ENCODE data around the gene CCDC188.

Gene CCDC188

DNA sequence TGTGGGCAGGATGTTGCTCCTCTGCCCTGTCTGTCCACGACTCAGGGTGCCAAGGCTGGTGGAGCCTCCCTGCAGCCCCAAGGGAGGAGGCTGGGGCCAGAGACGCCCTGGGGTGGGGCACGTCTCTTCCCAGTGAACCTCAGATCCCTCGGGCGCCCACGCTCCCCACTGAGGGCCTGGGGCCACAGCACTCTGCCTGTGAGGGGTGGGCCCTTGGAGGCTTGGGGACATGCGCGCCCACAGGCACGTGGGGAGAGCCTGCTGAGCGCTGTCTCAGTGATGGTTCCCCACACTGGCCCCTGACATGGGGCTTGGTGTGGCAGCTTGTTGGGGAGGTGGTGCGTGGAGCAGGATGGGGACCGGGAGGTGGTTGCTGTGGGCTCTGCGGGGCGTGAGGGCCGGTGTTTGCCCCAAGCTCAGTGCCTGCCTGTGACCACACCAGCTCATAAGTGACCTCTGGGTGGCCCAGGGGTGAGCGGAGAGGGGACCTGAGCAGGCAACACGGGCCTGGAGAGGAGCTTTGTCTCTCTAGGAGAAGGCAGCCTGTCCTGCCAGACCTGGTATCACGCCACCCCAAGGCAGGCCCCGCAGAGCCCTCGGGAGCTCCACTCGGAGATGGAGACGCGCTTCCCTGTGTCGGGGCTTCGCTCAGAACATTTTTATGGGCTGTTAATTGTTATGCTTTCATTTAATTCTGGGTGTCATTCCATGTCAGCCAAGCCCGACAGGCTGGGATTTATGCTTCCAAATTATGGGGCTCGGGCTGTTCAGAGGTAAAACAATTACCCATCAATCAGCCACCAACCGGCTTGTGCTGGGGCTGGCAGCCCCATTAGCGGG is 27.4 kb upstream of the CCDC188 start:
- Mint-ChIP-seq H3K27ac (no peak overlapping the region), H3K36me3 (ENCODE audit: low read depth) (no peaks in the 10 kb centered on the region), H3K4me1 (peaks cover 5% of the 10 kb centered on the region), H3K9me3 (no peaks in the 10 kb centered on the region), H3K27me3 (ENCODE audit: low read depth) (peaks cover 10% of the 10 kb centered on the region), H3K4me3 (no peak overlapping the region)
- TF ChIP-seq, protein P1, sequence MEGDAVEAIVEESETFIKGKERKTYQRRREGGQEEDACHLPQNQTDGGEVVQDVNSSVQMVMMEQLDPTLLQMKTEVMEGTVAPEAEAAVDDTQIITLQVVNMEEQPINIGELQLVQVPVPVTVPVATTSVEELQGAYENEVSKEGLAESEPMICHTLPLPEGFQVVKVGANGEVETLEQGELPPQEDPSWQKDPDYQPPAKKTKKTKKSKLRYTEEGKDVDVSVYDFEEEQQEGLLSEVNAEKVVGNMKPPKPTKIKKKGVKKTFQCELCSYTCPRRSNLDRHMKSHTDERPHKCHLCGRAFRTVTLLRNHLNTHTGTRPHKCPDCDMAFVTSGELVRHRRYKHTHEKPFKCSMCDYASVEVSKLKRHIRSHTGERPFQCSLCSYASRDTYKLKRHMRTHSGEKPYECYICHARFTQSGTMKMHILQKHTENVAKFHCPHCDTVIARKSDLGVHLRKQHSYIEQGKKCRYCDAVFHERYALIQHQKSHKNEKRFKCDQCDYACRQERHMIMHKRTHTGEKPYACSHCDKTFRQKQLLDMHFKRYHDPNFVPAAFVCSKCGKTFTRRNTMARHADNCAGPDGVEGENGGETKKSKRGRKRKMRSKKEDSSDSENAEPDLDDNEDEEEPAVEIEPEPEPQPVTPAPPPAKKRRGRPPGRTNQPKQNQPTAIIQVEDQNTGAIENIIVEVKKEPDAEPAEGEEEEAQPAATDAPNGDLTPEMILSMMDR (IDR thresholded peaks at IDR 0.05; ENCODE audit: unreplicated experiment in 3 of 3), result no peak

DNA sequence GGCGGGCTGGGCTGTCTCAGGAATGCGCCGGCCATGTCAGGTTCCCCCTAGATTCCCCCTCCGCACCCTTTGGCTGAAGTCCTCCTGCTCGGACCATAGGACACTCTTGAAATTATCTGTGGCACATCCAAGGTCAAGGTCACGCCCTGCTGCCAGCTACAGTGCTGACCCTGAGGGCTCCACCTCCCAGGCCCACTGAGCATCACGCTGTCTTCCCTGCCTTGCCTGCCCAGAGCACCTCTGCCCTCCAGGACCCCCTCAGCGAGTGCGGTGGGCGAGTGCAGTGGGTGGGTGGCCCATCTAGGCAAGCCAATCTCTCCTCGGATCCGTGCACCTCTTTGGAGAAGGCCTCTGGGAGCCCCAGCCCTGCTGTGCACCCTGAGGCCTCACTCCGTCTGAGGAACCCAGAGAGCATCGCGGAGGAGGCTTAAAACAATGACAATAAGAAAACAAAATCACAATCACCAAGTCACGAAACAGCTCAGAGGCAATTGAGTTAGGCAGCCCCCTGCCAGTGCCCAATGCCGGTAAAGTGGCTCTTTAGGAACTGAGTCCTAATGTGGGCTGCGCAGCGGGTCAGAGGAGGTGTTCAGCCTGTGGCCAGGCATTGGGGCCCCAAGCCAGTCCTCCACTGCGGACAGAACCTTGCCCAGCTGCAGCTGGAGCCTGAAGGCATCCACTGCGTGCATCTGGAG is 26.5 kb upstream of the CCDC188 start:
- Mint-ChIP-seq H3K4me3 (no peak overlapping the region), H3K36me3 (ENCODE audit: low read depth) (no peaks in the 10 kb centered on the region), H3K27ac (no peak overlapping the region), H3K9me3 (no peaks in the 10 kb centered on the region), H3K4me1 (peaks cover 5% of the 10 kb centered on the region), H3K27me3 (ENCODE audit: low read depth) (peaks cover 10% of the 10 kb centered on the region)
- TF ChIP-seq, protein P1 (IDR thresholded peaks at IDR 0.05; ENCODE audit: unreplicated experiment in 3 of 3), result no peak

DNA sequence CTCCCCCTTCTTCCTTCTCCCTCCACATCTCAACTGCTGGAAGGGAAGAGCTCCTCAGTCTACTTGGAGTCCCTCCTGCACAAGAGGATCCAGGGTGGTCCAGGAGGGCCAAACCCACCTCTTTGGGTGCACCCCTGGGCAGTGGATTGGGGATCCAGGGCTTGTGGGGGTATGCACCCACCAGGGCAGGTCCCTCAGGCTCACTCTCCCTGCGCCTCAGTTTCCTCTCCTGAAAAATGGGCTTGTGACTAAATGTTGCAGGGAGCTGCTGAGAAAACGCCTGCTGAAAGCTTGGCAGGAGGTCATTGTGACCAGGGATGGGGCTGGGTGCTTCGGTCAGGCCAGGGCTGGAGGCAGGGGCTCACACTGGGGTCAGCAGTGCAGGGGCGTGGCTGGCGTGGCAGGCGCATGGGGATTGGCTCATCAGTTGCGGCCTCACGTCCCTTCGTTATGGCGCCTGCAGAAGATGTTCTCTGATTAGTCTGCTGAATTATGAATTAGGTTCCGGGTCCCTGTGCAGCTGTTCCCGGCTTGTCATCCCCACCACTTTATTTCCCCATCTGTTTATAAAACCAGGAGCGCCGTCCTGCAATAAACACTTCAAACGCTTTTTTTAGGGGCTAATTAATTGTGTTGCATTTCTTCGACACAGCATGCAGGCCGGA is 25.7 kb upstream of the CCDC188 start:
- Mint-ChIP-seq H3K27ac (no peak overlapping the region), H3K4me3 (no peak overlapping the region), H3K9me3 (no peaks in the 10 kb centered on the region), H3K4me1 (peaks cover 5% of the 10 kb centered on the region), H3K27me3 (ENCODE audit: low read depth) (peaks cover 10% of the 10 kb centered on the region), H3K36me3 (ENCODE audit: low read depth) (no peaks in the 10 kb centered on the region)
- TF ChIP-seq, protein P1 (IDR thresholded peaks at IDR 0.05; ENCODE audit: unreplicated experiment in 3 of 3), result no peak

DNA sequence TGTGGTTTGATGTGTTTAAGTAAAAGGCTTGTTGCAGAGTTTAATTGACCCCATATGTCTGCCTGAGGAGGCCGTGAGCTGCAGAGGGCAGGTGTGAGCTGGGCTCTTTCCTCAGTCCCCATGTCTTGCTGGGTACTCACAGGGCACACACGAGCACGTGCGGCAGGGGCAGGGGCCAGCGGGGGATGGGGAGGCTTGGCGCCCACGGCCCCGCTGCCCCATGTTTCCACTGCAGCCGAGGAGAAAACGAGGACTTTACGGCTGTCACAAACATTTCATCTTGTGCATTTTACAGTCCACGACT is 24.7 kb upstream of the CCDC188 start:
- Mint-ChIP-seq H3K27me3 (ENCODE audit: low read depth) (peaks cover 10% of the 10 kb centered on the region), H3K9me3 (no peaks in the 10 kb centered on the region), H3K4me1 (peaks cover 5% of the 10 kb centered on the region), H3K4me3 (no peak overlapping the region), H3K27ac (no peak overlapping the region), H3K36me3 (ENCODE audit: low read depth) (no peaks in the 10 kb centered on the region)
- TF ChIP-seq, protein P1 (IDR thresholded peaks at IDR 0.05; ENCODE audit: unreplicated experiment in 3 of 3), result no peak

DNA sequence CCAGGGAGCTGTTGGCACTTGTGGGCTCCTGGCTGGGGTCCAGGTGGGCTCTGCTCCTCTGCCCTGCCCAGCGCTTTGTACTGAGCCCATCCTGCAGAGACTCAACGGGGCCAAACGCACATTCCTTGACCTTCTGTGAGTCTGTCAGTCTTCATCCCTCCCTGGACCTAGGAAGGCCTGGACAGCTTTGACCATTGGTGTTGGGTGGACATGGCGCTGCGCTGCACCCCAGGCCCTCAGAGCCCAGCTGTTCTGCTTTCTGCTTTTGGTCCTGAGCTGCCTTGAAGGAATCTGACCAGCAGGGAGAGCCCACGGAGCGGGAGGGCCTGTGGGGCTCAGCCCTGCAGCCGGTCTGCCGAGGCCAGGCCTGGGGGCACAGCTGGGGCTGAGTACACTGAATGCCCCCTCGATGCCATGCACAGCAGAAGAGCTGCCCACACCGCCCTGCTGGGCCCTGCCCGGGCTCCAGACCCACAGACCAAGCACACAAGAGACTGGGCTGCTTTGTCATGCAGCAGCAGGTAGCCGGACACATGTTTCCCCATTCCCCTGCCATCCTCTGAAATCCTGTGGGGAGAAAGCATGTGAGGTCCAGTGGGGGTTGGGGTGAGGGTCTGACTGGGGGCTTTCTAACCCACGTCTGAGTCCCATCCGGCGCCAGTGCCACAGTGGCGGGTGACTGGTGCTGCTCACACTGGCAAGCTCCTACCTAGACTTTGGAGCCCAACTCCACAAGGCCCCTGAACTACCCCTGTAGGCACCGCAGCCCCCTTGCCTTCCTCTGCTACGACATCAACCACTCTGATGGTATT is 24.1 kb upstream of the CCDC188 start:
- peaks cover 10% of the 10 kb centered on the region for H3K27me3 Mint-ChIP-seq (ENCODE audit: low read depth)
- H3K4me3 Mint-ChIP-seq, result no peak overlapping the region
- TF ChIP-seq, protein P1 (IDR thresholded peaks at IDR 0.05; ENCODE audit: unreplicated experiment in 3 of 3), result peak in 1 of 3 experiments; percentile 25
- no peaks in the 10 kb centered on the region for H3K9me3 Mint-ChIP-seq
- H3K4me1 Mint-ChIP-seq, result peaks cover 5% of the 10 kb centered on the region
- H3K27ac Mint-ChIP-seq, result no peak overlapping the region
- H3K36me3 Mint-ChIP-seq (ENCODE audit: low read depth), result no peaks in the 10 kb centered on the region

Measured in nephron (organoid).